ENCODE data around the gene PCYOX1L.

The PCYOX1L gene

DNA sequence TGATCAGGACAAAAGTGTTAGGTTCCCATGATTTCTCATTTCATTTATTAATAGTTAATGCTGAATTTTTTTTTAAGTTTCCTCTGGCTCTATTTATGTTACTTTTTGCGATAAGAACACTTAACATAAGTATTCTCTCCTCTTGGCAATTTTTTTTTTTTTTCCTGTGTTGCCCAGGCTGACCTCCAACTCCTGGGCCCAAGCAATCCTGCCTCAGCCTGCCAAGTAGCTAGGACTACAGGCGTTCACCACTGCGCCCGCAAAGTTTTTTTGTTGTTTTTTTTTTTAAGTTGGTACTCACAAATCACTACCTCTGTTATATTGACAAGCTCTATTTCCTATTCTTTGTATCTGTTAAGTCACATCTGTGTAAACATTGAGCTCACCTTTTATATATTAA lies 5.7 kb upstream of the PCYOX1L start:
- no peaks in the 10 kb centered on the region for H3K9me3 Mint-ChIP-seq
- TF ChIP-seq, protein P1, sequence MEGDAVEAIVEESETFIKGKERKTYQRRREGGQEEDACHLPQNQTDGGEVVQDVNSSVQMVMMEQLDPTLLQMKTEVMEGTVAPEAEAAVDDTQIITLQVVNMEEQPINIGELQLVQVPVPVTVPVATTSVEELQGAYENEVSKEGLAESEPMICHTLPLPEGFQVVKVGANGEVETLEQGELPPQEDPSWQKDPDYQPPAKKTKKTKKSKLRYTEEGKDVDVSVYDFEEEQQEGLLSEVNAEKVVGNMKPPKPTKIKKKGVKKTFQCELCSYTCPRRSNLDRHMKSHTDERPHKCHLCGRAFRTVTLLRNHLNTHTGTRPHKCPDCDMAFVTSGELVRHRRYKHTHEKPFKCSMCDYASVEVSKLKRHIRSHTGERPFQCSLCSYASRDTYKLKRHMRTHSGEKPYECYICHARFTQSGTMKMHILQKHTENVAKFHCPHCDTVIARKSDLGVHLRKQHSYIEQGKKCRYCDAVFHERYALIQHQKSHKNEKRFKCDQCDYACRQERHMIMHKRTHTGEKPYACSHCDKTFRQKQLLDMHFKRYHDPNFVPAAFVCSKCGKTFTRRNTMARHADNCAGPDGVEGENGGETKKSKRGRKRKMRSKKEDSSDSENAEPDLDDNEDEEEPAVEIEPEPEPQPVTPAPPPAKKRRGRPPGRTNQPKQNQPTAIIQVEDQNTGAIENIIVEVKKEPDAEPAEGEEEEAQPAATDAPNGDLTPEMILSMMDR (IDR thresholded peaks at IDR 0.05; ENCODE audit: unreplicated experiment in 3 of 3) = no peak
- peaks cover 3% of the 10 kb centered on the region for H3K4me1 Mint-ChIP-seq
- no peaks in the 10 kb centered on the region for H3K27me3 Mint-ChIP-seq (ENCODE audit: low read depth)
- H3K27ac Mint-ChIP-seq = no peak overlapping the region
- H3K4me3 Mint-ChIP-seq = no peak overlapping the region
- H3K36me3 Mint-ChIP-seq (ENCODE audit: low read depth) = peaks cover 64% of the 10 kb centered on the region

DNA sequence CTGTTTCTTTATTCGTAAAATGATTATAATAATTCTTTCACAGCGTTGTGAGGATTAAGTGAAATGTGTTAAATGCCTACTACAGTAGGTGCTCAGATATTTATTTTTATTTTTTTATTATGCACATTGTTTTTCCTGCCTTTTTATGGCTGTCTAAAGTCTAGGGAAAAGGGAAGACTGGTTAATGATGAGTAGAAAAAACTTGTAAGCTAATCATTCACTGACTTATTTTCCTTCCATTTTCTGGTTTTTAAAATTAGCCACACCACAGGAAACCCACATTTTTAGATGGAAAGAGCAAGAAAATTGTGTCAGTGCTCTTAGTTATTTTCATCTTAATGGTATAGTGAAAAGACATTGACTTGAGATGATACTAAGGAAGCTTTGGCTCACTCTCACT lies 3.9 kb upstream of the PCYOX1L start:
- Mint-ChIP-seq H3K27me3 (ENCODE audit: low read depth) (no peaks in the 10 kb centered on the region), H3K36me3 (ENCODE audit: low read depth) (peaks cover 54% of the 10 kb centered on the region), H3K4me3 (no peak overlapping the region), H3K4me1 (peaks cover 7% of the 10 kb centered on the region), H3K9me3 (no peaks in the 10 kb centered on the region), H3K27ac (no peak overlapping the region)
- TF ChIP-seq, protein P1 (IDR thresholded peaks at IDR 0.05; ENCODE audit: unreplicated experiment in 3 of 3) = no peak

DNA sequence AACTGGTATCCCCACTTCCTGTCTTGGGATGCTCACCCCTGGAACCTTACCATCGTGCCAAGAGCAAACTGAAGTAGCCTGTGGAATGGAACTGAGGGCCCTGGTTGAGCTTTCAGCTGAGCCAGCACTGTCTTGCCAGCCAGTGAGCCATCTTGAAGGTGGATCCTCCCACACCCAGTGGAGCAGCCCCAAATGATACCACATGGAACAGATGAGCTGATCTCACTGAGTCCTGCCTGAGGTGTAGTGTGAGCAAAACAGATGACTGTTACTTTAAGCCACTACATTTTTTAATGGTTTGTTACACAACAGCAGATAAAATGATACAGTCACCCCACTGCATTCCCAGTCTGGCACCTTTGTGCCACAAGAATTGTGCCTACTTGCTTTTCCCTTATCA lies 2.2 kb upstream of the PCYOX1L start:
- peak overlapping the region in 1 of 3 experiments; percentile 38 for H3K4me3 Mint-ChIP-seq
- H3K27ac Mint-ChIP-seq = no peak overlapping the region
- H3K4me1 Mint-ChIP-seq = peaks cover 13% of the 10 kb centered on the region
- H3K36me3 Mint-ChIP-seq (ENCODE audit: low read depth) = peaks cover 38% of the 10 kb centered on the region
- TF ChIP-seq, protein P1 (IDR thresholded peaks at IDR 0.05; ENCODE audit: unreplicated experiment in 3 of 3) = no peak
- peaks cover 1% of the 10 kb centered on the region for H3K27me3 Mint-ChIP-seq (ENCODE audit: low read depth)
- no peaks in the 10 kb centered on the region for H3K9me3 Mint-ChIP-seq

DNA sequence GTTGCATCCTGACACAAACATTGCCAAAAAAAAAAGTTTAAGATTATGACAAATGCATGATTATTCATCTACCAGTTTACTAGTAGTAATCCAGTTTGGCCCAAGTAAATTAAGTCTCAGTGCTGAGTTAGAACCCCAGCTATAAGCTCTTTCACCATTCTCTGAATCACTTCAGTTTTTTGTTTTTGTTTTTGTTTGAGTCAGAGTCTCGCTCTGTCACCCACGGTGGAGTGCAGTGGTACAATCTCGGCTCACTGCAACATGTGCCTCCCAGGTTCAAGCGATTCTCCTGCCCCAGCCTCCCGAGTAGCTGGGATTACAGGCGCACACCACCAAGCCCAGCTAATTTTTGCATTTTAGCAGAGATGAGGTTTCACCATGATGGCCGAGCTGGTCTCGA lies 1.5 kb upstream of the PCYOX1L start:
- H3K27me3 Mint-ChIP-seq (ENCODE audit: low read depth) = peaks cover 4% of the 10 kb centered on the region
- peaks cover 32% of the 10 kb centered on the region for H3K36me3 Mint-ChIP-seq (ENCODE audit: low read depth)
- H3K4me3 Mint-ChIP-seq = peak overlapping the region in 2 of 3 experiments; percentile 11 to 38
- no peaks in the 10 kb centered on the region for H3K9me3 Mint-ChIP-seq
- no peak overlapping the region for H3K27ac Mint-ChIP-seq
- TF ChIP-seq, protein P1 (IDR thresholded peaks at IDR 0.05; ENCODE audit: unreplicated experiment in 3 of 3) = no peak
- H3K4me1 Mint-ChIP-seq = peaks cover 13% of the 10 kb centered on the region

DNA sequence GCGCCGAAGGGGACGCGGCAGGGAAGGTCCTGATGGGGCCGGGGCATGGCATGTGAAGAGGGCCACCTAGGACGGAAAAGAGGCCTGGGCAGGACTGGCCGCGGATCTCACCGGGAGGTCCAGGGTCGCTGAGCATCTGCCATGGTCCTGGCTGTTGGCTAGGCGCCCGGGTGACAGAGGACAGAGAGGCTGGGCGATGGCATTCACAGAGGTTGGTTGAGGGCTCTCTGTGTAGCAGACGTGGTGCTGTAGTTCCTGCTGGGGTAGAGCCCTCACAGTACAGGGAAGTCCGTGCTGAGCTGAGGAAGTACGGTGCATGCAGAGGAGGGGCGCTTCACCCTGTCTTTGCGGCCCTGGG lies 427 bp downstream of the PCYOX1L start:
- TF ChIP-seq, protein P1 (IDR thresholded peaks at IDR 0.05; ENCODE audit: unreplicated experiment in 3 of 3) = no peak
- H3K36me3 Mint-ChIP-seq (ENCODE audit: low read depth) = peaks cover 17% of the 10 kb centered on the region
- H3K4me3 Mint-ChIP-seq = peak overlapping the region; percentile 89 to 93 (median 90)
- no peak overlapping the region for H3K27ac Mint-ChIP-seq
- H3K27me3 Mint-ChIP-seq (ENCODE audit: low read depth) = peaks cover 4% of the 10 kb centered on the region
- H3K9me3 Mint-ChIP-seq = no peaks in the 10 kb centered on the region
- H3K4me1 Mint-ChIP-seq = peaks cover 13% of the 10 kb centered on the region

DNA sequence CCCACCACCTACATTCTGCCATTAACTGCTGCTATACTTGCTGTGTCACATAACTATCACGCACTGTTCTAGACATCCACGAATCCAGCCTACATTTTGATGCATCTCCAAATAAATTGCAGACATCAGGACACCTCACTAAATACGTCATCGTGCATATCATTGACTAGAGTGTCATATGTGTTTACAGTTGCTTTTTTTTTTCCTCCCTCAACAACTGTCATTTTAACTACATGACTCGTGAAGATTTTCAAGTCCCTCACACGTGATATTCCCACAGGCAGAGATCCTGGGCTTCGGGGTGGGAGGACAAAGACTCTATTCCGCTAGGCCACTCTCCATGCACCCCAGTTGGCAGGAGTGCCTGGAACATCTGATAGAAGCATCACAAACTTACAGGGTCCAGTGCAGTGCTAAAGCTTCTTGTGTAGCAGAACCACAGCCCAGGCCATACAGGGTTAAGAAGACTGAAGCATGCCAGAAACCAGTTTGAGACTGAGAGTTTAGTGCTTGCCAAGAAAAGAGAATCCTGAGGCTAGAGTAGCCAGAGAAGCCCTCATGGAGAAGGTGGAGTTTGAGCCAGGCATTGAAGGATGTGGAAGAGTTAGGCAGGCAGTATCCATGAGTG lies 1.1 kb downstream of the PCYOX1L start:
- H3K9me3 Mint-ChIP-seq = no peaks in the 10 kb centered on the region
- peaks cover 13% of the 10 kb centered on the region for H3K4me1 Mint-ChIP-seq
- TF ChIP-seq, protein P1 (IDR thresholded peaks at IDR 0.05; ENCODE audit: unreplicated experiment in 3 of 3) = no peak
- peak overlapping the region in 1 of 3 experiments; percentile 33 for H3K27ac Mint-ChIP-seq
- H3K4me3 Mint-ChIP-seq = peak overlapping the region; percentile 89 to 93 (median 90)
- H3K36me3 Mint-ChIP-seq (ENCODE audit: low read depth) = peaks cover 12% of the 10 kb centered on the region
- peaks cover 4% of the 10 kb centered on the region for H3K27me3 Mint-ChIP-seq (ENCODE audit: low read depth)
